HepG2 (cell line): Measurements from ENCODE around the gene CES3. TPM values are rescaled to one million over a fixed set of nuclear protein-coding genes. Genes with fewer than 3 reads are reported as not detected.

ENCODE experiments used
- BRCA1 ChIP-seq: sonication (generic); formaldehyde crosslinking; IDR thresholded peaks from 2 replicates; pipeline ENCODE4 v1.4.0; 2020; ENCODE audit warnings: missing genetic modification reagents
- CBX5 ChIP-seq: sonication (generic); formaldehyde crosslinking; IDR thresholded peaks from 2 replicates; pipeline ENCODE4 v1.4.0; 2020; ENCODE audit warnings: missing genetic modification reagents, borderline replicate concordance
- GATA4 ChIP-seq: sonication (generic); IDR thresholded peaks from 2 replicates; pipeline ENCODE4 v1.6.1; 2016; ENCODE audit warnings: antibody characterized with exemption, low read depth, borderline replicate concordance
- HES4 ChIP-seq: sonication (generic); formaldehyde crosslinking; IDR thresholded peaks from 2 replicates; pipeline ENCODE4 v1.9.0; 2021; ENCODE audit warnings: mild to moderate bottlenecking, missing genetic modification reagents, borderline replicate concordance
- MTF1 ChIP-seq: sonication (generic); formaldehyde crosslinking; IDR thresholded peaks from 2 replicates; pipeline ENCODE4 v1.5.0; 2020; ENCODE audit warnings: missing genetic modification reagents
- NAIF1 ChIP-seq: sonication (generic); formaldehyde crosslinking; IDR thresholded peaks from 2 replicates; pipeline ENCODE4 v1.5.0; 2020; ENCODE audit warnings: mild to moderate bottlenecking, missing genetic modification reagents, borderline replicate concordance
- NCOA5 ChIP-seq: sonication (generic); formaldehyde crosslinking; IDR thresholded peaks from 2 replicates; pipeline ENCODE4 v1.4.0; 2020; ENCODE audit warnings: missing genetic modification reagents
- NFATC3 ChIP-seq: sonication (generic); formaldehyde crosslinking; IDR thresholded peaks from 2 replicates; pipeline ENCODE4 v1.5.1; 2020; ENCODE audit warnings: mild to moderate bottlenecking, missing genetic modification reagents
- PAF1 ChIP-seq: IDR thresholded peaks from 2 replicates; pipeline ENCODE4 v1.6.1; 2016; ENCODE audit warnings: missing genetic modification reagents, missing compliant biosample characterization
- PHF8 ChIP-seq: sonication (generic); formaldehyde crosslinking; IDR thresholded peaks from 2 replicates; pipeline ENCODE4 v1.5.0; 2020; ENCODE audit warnings: missing genetic modification reagents
- RBM39 ChIP-seq: fragments of 200-400 bp; formaldehyde crosslinking; IDR thresholded peaks from one replicate; pipeline ENCODE4 v1.6.1; 2018; ENCODE audit warnings: antibody characterized with exemption, mild to moderate bottlenecking, low read depth, low read length; ENCODE audit not compliant: poor library complexity, severe bottlenecking
- REPIN1 ChIP-seq: sonication (generic); formaldehyde crosslinking; IDR thresholded peaks from 2 replicates; pipeline ENCODE4 v1.8.0; 2022; ENCODE audit warnings: missing genetic modification reagents, low read depth, mild to moderate bottlenecking, borderline replicate concordance
- SKI ChIP-seq: fragments of 450-650 bp; IDR thresholded peaks from one replicate; pipeline ENCODE4 v1.6.1; 2018; ENCODE audit warnings: mild to moderate bottlenecking; ENCODE audit not compliant: partially characterized antibody
- SNAI1 ChIP-seq: sonication (generic); formaldehyde crosslinking; IDR thresholded peaks from 2 replicates; pipeline ENCODE4 v1.5.0; 2020; ENCODE audit warnings: mild to moderate bottlenecking, missing genetic modification reagents, borderline replicate concordance
- ZFP36L1 ChIP-seq: sonication (generic); formaldehyde crosslinking; IDR thresholded peaks from 2 replicates; pipeline ENCODE4 v1.8.0; 2022; ENCODE audit warnings: mild to moderate bottlenecking, missing genetic modification reagents, moderate library complexity
- ZFP37 ChIP-seq: sonication (generic); formaldehyde crosslinking; IDR thresholded peaks from 2 replicates; pipeline ENCODE4 v1.4.0; 2020; ENCODE audit warnings: missing genetic modification reagents, borderline replicate concordance
- ZNF234 ChIP-seq: sonication (generic); formaldehyde crosslinking; conservative IDR thresholded peaks from 2 replicates; pipeline ENCODE4 v1.5.1; 2020; ENCODE audit warnings: mild to moderate bottlenecking, missing genetic modification reagents
- ZNF318 ChIP-seq: sonication (generic); formaldehyde crosslinking; IDR thresholded peaks from 2 replicates; pipeline ENCODE4 v1.4.0; 2020; ENCODE audit warnings: mild to moderate bottlenecking, missing genetic modification reagents
- ZNF382 ChIP-seq: sonication (generic); formaldehyde crosslinking; IDR thresholded peaks from 2 replicates; pipeline ENCODE4 v1.5.0; 2020; ENCODE audit warnings: missing genetic modification reagents, mild to moderate bottlenecking, borderline replicate concordance
- ZNF44 ChIP-seq: sonication (generic); formaldehyde crosslinking; IDR thresholded peaks from 2 replicates; pipeline ENCODE4 v1.5.1; 2020; ENCODE audit warnings: mild to moderate bottlenecking, missing genetic modification reagents
- ZNF629 ChIP-seq: sonication (generic); formaldehyde crosslinking; conservative IDR thresholded peaks from 2 replicates; pipeline ENCODE4 v1.5.0; 2020; ENCODE audit warnings: missing genetic modification reagents
- ZNF768 ChIP-seq: sonication (generic); formaldehyde crosslinking; IDR thresholded peaks from 2 replicates; pipeline ENCODE4 v1.4.0; 2020; ENCODE audit warnings: missing genetic modification reagents
- ZNF777 ChIP-seq: sonication (generic); formaldehyde crosslinking; IDR thresholded peaks from 2 replicates; pipeline ENCODE4 v1.4.0; 2020; ENCODE audit warnings: missing genetic modification reagents
- ZNF841 ChIP-seq: sonication (generic); formaldehyde crosslinking; IDR thresholded peaks from 2 replicates; pipeline ENCODE4 v1.8.1; 2023; ENCODE audit warnings: missing genetic modification reagents, borderline replicate concordance
- polyA plus RNA-seq, 8 experiments: library from polyadenylated mRNA; depleted of rRNA in 3 of 8; stranded (reverse) in 7 of 8; unstranded in 1 of 8; fragments of >200 nt; fragmentation: Illumina TruSeq in 4 of 8; extraction: Trizol in 4 of 8; gene quantifications; 2 replicates each; pipeline versions ENCODE4 v1.2.1 to v1.2.3, GENCODE V29; 2011 to 2016; ENCODE audit warnings: low read depth in 4 of 8, missing spikeins in 1 of 8, mixed read lengths in 1 of 8; ENCODE audit not compliant: insufficient read depth in 1 of 8
- total RNA-seq, 5 experiments: library from RNA; depleted of rRNA; stranded (reverse); fragments of >200 nt; fragmentation: Illumina TruSeq; extraction: Trizol; gene quantifications; 2 replicates each; pipeline ENCODE4 v1.2.3, GENCODE V29; 2016; ENCODE audit warnings: low read depth in 1 of 5

CES3 gene
- total and polyA plus RNA-seq, 2 of the 13 experiments (the other 11 are each of a cell fraction or from before 2014, with no cell fraction given): 6.6 to 17.4 TPM

- TF ChIP-seq ZNF318 (CRISPR knock-in tag) (0 out of 2 replicates have a peak, but pooled peaks have one; percentile 75), MTF1 (CRISPR knock-in tag) (no peak), GATA4 (no peak), NCOA5 (CRISPR knock-in tag) (no peak), SNAI1 (CRISPR knock-in tag) (no peak), ZNF44 (CRISPR knock-in tag) (peak; percentile 79; the same call in 1 of the 2 replicates), ZNF841 (CRISPR knock-in tag) (no peak), PAF1 (no peak), HES4 (CRISPR knock-in tag) (0 out of 2 replicates have a peak, but pooled peaks have one; percentile 46), RBM39 (no peak), BRCA1 (CRISPR knock-in tag) (no peak), REPIN1 (peak; percentile 92; the same call in 1 of the 2 replicates), CBX5 (CRISPR knock-in tag) (peak; percentile 74; the same call in 1 of the 2 replicates), ZFP36L1 (no peak), ZNF234 (no peak), NAIF1 (CRISPR knock-in tag) (0 out of 2 replicates have a peak, but pooled peaks have one; percentile 15), ZNF382 (CRISPR knock-in tag) (no peak), NFATC3 (CRISPR knock-in tag) (no peak), ZNF768 (CRISPR knock-in tag) (peak; percentile 50; the same call in 1 of the 2 replicates), ZNF629 (CRISPR knock-in tag) (no peak), PHF8 (CRISPR knock-in tag) (no peak), SKI (peak; percentile 53), ZNF777 (CRISPR knock-in tag) (no peak), ZFP37 (CRISPR knock-in tag) (no peak)
Measured at GRCh38 chr16:66977341-66978113, 16.5 kb downstream of the CES3 start (continued).
